Measurements from ENCODE around the gene WDR20. TPM values are rescaled to one million over a fixed set of nuclear protein-coding genes. Genes with fewer than 3 reads are reported as not detected.

The WDR20 gene
- total and polyA plus RNA-seq, 2 donors (not counting 1 experiment from before 2014, with no cell fraction given), result 12.4 to 64.0 TPM

GRCh38 chr14:102208741-102209140 lies 69.0 kb downstream of the WDR20 start:
- DNase-seq (no peak), ATAC-seq (ENCODE audit: low read depth) (no peak)
- H4K20me1 ChIP-seq (ENCODE audit: control insufficient read depth, insufficient read depth, low read length, poor library complexity, severe bottlenecking), result peaks cover 80% of the 10 kb centered on the region
- Mint-ChIP-seq H3K9me3 (ENCODE audit: insufficient read depth) (no peaks in the 10 kb centered on the region), H3K4me1 (no peaks in the 10 kb centered on the region), H3K27me3 (no peaks in the 10 kb centered on the region), H3K4me3 (no peak overlapping the region), H3K27ac (no peak overlapping the region)
- H3K4me3 ChIP-seq (ENCODE audit: control extremely low read depth in 1 of 5, extremely low read depth in 1 of 5, insufficient read depth in 1 of 5, low read depth in 2 of 5, low read length in 4 of 5), result no peak overlapping the region
- no peak overlapping the region for H3K4me2 ChIP-seq (replicated peaks; ENCODE audit: low read depth, low read length, poor library complexity, severe bottlenecking)
- WGBS (ENCODE audit: insufficient coverage), result 95% methylated on average over 13 of the region's 17 CpGs
- ChIA-PET POLR2A (no interaction called here), CTCF (no interaction called here)
- no peaks in the 10 kb centered on the region for H3K4me1 ChIP-seq (ENCODE audit: control insufficient read depth in 2 of 2, insufficient read depth in 2 of 2, low read length in 2 of 2)
- TF ChIP-seq CTCF (IDR thresholded peaks at IDR 0.05) (no peak), EZH2 (IDR thresholded peaks at IDR 0.05; ENCODE audit: borderline replicate concordance, insufficient read depth, low read depth, low read length, poor library complexity, severe bottlenecking) (no peak)
- no peak overlapping the region for H3K27ac ChIP-seq (ENCODE audit: low read length in 2 of 2)
- H3K27me3 ChIP-seq (replicated peaks in 1 of 4; ENCODE audit: control extremely low read depth in 1 of 4, control insufficient read depth in 3 of 4, insufficient read depth in 4 of 4, low read length in 3 of 4), result no peaks in the 10 kb centered on the region
- H3K9me3 ChIP-seq (ENCODE audit: control extremely low read depth in 1 of 3, control insufficient read depth in 2 of 3, insufficient read depth in 1 of 3, low read length in 2 of 3), result no peaks in the 10 kb centered on the region
- peaks cover 0 to 78% of the 10 kb centered on the region in 2 experiments for H3K36me3 ChIP-seq (replicated peaks in 1 of 2; ENCODE audit: control extremely low read depth in 1 of 2, control insufficient read depth in 1 of 2, extremely low read depth in 1 of 2, insufficient read depth in 2 of 2, low read length in 1 of 2)
- H3K9ac ChIP-seq (ENCODE audit: low read length), result no peak overlapping the region
- no peak overlapping the region for H2AFZ ChIP-seq (ENCODE audit: insufficient read depth, low read depth, low read length, poor library complexity, severe bottlenecking)
- H3K79me2 ChIP-seq (ENCODE audit: control insufficient read depth, insufficient read depth, low read length), result peaks cover 27% of the 10 kb centered on the region
- intact Hi-C loops (cut with micrococcal nuclease), result no loop called here

- ChIA-PET CTCF (no interaction called here), POLR2A (no interaction called here)
- 95% methylated on average over 18 of the region's 19 CpGs for WGBS (ENCODE audit: insufficient coverage)
- Histone ChIP-seq H3K9ac (ENCODE audit: low read length) (no peak overlapping the region), H3K9me3 (ENCODE audit: control extremely low read depth in 1 of 3, control insufficient read depth in 2 of 3, insufficient read depth in 1 of 3, low read length in 2 of 3) (no peaks in the 10 kb centered on the region), H2AFZ (ENCODE audit: insufficient read depth, low read depth, low read length, poor library complexity, severe bottlenecking) (no peak overlapping the region), H3K4me1 (ENCODE audit: control insufficient read depth in 2 of 2, insufficient read depth in 2 of 2, low read length in 2 of 2) (no peaks in the 10 kb centered on the region), H3K27ac (ENCODE audit: low read length in 2 of 2) (no peak overlapping the region), H3K4me3 (ENCODE audit: control extremely low read depth in 1 of 5, extremely low read depth in 1 of 5, insufficient read depth in 1 of 5, low read depth in 2 of 5, low read length in 4 of 5) (no peak overlapping the region), H3K4me2 (replicated peaks; ENCODE audit: low read depth, low read length, poor library complexity, severe bottlenecking) (no peak overlapping the region), H3K27me3 (replicated peaks in 1 of 4; ENCODE audit: control extremely low read depth in 1 of 4, control insufficient read depth in 3 of 4, insufficient read depth in 4 of 4, low read length in 3 of 4) (no peaks in the 10 kb centered on the region), H4K20me1 (ENCODE audit: control insufficient read depth, insufficient read depth, low read length, poor library complexity, severe bottlenecking) (peaks cover 80% of the 10 kb centered on the region), H3K79me2 (ENCODE audit: control insufficient read depth, insufficient read depth, low read length) (peaks cover 21% of the 10 kb centered on the region), H3K36me3 (replicated peaks in 1 of 2; ENCODE audit: control extremely low read depth in 1 of 2, control insufficient read depth in 1 of 2, extremely low read depth in 1 of 2, insufficient read depth in 2 of 2, low read length in 1 of 2) (peaks cover 0 to 72% of the 10 kb centered on the region in 2 experiments)
- DNase-seq (no peak), ATAC-seq (ENCODE audit: low read depth) (no peak)
- TF ChIP-seq CTCF (IDR thresholded peaks at IDR 0.05) (no peak), EZH2 (IDR thresholded peaks at IDR 0.05; ENCODE audit: borderline replicate concordance, insufficient read depth, low read depth, low read length, poor library complexity, severe bottlenecking) (no peak)
- no peak overlapping the region for H3K4me3 Mint-ChIP-seq
- intact Hi-C loops (cut with micrococcal nuclease), result no loop called here
- no peaks in the 10 kb centered on the region for H3K27me3 Mint-ChIP-seq
- H3K4me1 Mint-ChIP-seq, result no peaks in the 10 kb centered on the region
- no peak overlapping the region for H3K27ac Mint-ChIP-seq
- no peaks in the 10 kb centered on the region for H3K9me3 Mint-ChIP-seq (ENCODE audit: insufficient read depth)
Observed at GRCh38 chr14:102209224-102209966, 69.7 kb downstream of the WDR20 start.
